SK-N-SH (cell line): ENCODE data around the gene MADCAM1.

ENCODE experiments used
- CHD2 ChIP-seq: fragments of 150-350 bp; IDR thresholded peaks from 2 replicates; pipeline ENCODE4 v1.6.1; 2018; ENCODE audit warnings: low read length; ENCODE audit not compliant: partially characterized antibody
- JUND ChIP-seq: IDR thresholded peaks from 2 replicates; pipeline ENCODE4 v1.4.0; 2012
- RFX5 ChIP-seq: IDR thresholded peaks from 2 replicates; pipeline ENCODE4 v1.6.1; 2012; ENCODE audit warnings: mild to moderate bottlenecking, improper control_type of control experiment, low read length
- YY1 ChIP-seq: IDR thresholded peaks from 2 replicates; pipeline ENCODE4 v1.4.0; 2012; ENCODE audit warnings: low read depth, mild to moderate bottlenecking
- TF ChIP-seq, protein P1 (sequence below): fragments of 200-600 bp; sonication (generic); IDR thresholded peaks from 2 replicates; pipeline ENCODE4 v1.6.1; 2017; ENCODE audit warnings: antibody characterized with exemption, mild to moderate bottlenecking, moderate library complexity
- TF ChIP-seq, protein P2 (sequence below): fragments of 150-350 bp; IDR thresholded peaks from 2 replicates; pipeline ENCODE4 v1.6.1; 2017; ENCODE audit warnings: antibody characterized with exemption, low read length, low read depth, borderline replicate concordance

DNA sequence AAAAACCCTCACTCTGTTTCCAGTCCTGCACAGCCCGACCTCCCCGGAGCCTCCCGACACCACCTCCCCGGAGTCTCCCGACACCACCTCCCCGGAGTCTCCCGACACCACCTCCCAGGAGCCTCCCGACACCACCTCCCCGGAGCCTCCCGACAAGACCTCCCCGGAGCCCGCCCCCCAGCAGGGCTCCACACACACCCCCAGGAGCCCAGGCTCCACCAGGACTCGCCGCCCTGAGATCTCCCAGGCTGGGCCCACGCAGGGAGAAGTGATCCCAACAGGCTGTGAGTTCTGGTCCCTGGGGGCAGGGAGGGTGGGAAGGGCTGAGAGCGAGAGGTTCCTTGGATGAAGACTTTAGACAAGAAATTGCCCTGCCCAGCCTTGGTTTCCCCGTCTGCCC, 5.4 kb downstream of the MADCAM1 start:
- TF ChIP-seq, protein P1, sequence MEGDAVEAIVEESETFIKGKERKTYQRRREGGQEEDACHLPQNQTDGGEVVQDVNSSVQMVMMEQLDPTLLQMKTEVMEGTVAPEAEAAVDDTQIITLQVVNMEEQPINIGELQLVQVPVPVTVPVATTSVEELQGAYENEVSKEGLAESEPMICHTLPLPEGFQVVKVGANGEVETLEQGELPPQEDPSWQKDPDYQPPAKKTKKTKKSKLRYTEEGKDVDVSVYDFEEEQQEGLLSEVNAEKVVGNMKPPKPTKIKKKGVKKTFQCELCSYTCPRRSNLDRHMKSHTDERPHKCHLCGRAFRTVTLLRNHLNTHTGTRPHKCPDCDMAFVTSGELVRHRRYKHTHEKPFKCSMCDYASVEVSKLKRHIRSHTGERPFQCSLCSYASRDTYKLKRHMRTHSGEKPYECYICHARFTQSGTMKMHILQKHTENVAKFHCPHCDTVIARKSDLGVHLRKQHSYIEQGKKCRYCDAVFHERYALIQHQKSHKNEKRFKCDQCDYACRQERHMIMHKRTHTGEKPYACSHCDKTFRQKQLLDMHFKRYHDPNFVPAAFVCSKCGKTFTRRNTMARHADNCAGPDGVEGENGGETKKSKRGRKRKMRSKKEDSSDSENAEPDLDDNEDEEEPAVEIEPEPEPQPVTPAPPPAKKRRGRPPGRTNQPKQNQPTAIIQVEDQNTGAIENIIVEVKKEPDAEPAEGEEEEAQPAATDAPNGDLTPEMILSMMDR = no peak
- TF ChIP-seq, protein P2, sequence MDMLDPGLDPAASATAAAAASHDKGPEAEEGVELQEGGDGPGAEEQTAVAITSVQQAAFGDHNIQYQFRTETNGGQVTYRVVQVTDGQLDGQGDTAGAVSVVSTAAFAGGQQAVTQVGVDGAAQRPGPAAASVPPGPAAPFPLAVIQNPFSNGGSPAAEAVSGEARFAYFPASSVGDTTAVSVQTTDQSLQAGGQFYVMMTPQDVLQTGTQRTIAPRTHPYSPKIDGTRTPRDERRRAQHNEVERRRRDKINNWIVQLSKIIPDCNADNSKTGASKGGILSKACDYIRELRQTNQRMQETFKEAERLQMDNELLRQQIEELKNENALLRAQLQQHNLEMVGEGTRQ = no peak
- TF ChIP-seq JUND = no peak
- TF ChIP-seq YY1 = no peak
- no peak for TF ChIP-seq CHD2
- no peak for TF ChIP-seq RFX5
